ENCODE results near the gene COQ8A.
"Not testable (repeated sequence)": the region's sequence is repeated elsewhere in the genome, so short reads cannot be mapped to it uniquely, and the experiment has no call there.

The COQ8A gene

DNA sequence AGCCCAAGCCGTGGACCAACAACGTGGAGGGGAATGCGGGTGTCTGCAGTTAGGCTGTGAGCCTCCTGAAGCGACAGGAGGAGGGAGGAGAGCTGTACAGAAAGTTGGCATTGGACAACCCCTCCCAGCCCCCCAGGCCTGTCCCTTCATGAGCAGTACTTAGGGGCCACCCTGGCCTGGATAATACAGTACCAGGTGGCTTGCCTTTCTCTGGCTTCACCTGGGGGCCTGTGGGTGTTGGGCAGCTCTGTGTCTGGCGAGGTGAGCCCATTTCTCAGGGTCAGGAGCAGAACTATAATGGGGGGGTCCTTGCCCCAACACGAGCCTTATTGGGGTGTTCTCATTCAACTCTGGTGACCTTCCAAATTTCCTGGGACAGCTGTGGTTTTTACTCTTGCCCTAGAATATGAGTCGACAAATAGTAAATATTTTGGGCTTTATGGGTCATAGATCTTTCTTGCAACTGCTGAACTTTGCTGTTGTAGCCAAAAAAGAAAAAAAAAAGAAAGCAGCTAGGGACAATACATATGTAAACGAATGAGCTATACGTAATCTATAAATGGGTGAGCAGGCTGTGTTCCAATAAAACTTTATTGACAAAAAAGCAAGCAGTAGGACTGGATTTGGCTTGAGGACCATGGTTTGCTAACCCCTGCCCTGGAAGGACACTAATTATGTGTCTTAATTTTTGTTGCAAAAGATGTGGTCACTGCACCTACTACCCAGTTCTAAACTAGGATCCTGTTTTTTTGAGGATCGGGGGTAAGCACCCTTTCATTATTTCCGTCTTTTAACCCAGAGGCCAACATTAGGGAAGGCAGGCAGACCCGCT is 11.4 kb downstream of the COQ8A start:
- H3K27ac ChIP-seq = no peak overlapping the region
- peak in 1 of 2 donors; percentile 33 for DNase-seq
- no peaks in the 10 kb centered on the region for H3K4me1 ChIP-seq

DNA sequence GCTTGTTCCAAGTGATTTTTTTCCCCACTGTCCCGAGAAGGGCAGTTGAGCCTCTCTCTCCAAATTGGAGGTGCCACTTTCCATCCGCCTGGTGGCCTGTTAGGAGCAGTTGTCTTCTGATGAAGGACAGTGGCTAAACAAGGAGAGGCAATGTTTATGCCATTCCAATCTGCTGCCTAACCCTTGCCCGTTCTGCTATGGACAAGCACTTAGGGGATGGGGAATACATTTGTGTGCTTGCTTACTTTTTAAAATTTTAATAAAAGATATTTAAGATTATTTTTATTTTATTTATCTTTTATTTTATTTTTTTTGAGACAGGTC is 12.0 kb downstream of the COQ8A start:
- intact Hi-C loops (cut with DNase I; ENCODE audit: low total_unique reads) = no loop called here
- no peak overlapping the region for H3K4me3 ChIP-seq
- H3K27me3 ChIP-seq = no peaks in the 10 kb centered on the region
- H3K4me1 ChIP-seq = no peaks in the 10 kb centered on the region
- no peaks in the 10 kb centered on the region for H3K9me3 ChIP-seq
- H3K27ac ChIP-seq = no peak overlapping the region
- peak in 1 of 2 donors; percentile 5 for DNase-seq
- H3K36me3 ChIP-seq = no peaks in the 10 kb centered on the region
- TF ChIP-seq, protein P1, sequence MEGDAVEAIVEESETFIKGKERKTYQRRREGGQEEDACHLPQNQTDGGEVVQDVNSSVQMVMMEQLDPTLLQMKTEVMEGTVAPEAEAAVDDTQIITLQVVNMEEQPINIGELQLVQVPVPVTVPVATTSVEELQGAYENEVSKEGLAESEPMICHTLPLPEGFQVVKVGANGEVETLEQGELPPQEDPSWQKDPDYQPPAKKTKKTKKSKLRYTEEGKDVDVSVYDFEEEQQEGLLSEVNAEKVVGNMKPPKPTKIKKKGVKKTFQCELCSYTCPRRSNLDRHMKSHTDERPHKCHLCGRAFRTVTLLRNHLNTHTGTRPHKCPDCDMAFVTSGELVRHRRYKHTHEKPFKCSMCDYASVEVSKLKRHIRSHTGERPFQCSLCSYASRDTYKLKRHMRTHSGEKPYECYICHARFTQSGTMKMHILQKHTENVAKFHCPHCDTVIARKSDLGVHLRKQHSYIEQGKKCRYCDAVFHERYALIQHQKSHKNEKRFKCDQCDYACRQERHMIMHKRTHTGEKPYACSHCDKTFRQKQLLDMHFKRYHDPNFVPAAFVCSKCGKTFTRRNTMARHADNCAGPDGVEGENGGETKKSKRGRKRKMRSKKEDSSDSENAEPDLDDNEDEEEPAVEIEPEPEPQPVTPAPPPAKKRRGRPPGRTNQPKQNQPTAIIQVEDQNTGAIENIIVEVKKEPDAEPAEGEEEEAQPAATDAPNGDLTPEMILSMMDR (IDR thresholded peaks at IDR 0.05) = no peak

More for the DNA sequence above, 11.4 kb downstream of the COQ8A start:
- TF ChIP-seq, protein P1 (IDR thresholded peaks at IDR 0.05) = no peak
- H3K9me3 ChIP-seq = no peaks in the 10 kb centered on the region
- no peaks in the 10 kb centered on the region for H3K36me3 ChIP-seq
- H3K4me3 ChIP-seq = no peak overlapping the region
- intact Hi-C loops (cut with DNase I; ENCODE audit: low total_unique reads) = no loop called here
- H3K27me3 ChIP-seq = no peaks in the 10 kb centered on the region

DNA sequence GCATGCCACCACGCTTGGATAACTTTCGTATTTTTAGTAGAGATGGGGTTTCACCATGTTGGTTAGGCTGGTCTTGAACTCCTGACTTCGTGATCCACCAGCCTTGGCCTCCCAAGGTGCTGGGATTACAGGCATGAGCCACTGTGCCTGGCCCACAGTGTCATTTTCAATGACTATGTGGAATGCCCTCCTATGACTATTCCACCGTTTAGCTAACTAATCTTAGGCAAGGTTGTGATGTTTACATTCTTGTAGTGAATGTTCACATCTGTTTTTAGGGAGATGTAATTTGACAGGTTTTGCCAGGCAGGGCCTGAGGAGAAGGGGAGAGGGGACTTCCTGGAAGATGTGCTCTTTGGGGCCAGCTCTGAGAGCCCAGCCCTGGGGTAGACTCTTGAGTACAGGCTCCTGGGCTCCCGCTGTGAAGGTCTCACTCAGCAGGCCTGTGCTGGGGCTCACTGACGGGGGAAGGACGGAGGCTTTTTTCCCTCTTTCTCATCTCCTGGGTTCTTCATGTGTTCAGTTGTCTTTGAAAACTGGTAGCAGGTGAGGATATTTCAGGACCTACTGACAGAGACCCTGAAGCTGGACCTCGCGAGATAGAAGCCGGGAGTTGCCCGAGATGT is 13.2 kb downstream of the COQ8A start:
- DNase-seq = peak in 1 of 2 donors; percentile 40
- no peak overlapping the region for H3K27ac ChIP-seq
- no peaks in the 10 kb centered on the region for H3K27me3 ChIP-seq
- no peaks in the 10 kb centered on the region for H3K4me1 ChIP-seq
- H3K9me3 ChIP-seq = no peaks in the 10 kb centered on the region
- H3K4me3 ChIP-seq = no peak overlapping the region
- H3K36me3 ChIP-seq = no peaks in the 10 kb centered on the region
- intact Hi-C loops (cut with DNase I; ENCODE audit: low total_unique reads) = no loop called here
- TF ChIP-seq, protein P1 (IDR thresholded peaks at IDR 0.05) = no peak

DNA sequence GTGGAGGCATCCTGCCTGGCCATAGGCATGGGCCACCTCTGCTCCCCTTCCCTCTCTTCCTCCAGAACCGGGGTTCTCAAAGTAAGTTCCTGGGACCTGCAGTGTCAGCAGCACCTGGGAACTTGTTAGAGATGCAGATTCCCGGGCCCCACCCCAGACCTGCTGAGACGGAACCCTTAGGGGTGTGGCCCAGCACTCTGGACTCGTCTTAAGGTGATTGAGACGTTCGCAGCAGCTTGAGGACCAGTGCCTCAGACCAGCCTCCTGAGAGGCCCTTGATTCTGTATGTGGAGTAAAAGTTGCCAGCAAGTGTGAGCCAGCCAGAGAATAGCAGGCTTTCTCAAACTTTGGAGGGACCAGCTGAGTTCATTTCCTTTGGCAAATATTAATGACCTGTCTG is 14.2 kb downstream of the COQ8A start:
- H3K27ac ChIP-seq = no peak overlapping the region
- no peaks in the 10 kb centered on the region for H3K27me3 ChIP-seq

DNA sequence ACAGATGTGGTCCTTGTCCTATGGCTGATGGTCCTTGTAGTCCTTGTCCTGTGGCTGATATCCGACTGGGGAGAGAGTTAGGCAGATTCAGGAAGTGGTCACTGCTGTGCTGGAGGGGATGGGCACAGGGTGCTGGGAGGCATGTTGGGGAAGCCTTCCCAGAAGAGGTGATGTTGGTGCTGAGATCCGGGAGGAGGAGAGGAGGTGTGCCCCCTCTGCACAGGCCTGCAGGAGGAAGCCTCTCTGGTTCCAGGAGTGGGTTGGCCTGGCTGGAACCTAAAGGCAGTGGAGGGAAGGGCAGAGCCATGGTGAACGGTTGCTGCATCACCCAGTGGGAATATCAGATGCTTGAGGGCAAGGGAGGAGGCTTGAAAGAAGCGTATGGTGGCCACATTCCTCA is 14.7 kb downstream of the COQ8A start:
- H3K36me3 ChIP-seq = no peaks in the 10 kb centered on the region
- TF ChIP-seq, protein P1 (IDR thresholded peaks at IDR 0.05) = no peak
- DNase-seq = peak in 1 of 2 donors; percentile 16
- peaks cover 0 to 2% (median 0%) of the 10 kb centered on the region in 4 donors for H3K4me1 ChIP-seq
- intact Hi-C loops (cut with DNase I; ENCODE audit: low total_unique reads) = no loop called here
- no peak overlapping the region for H3K4me3 ChIP-seq
- H3K27me3 ChIP-seq = no peaks in the 10 kb centered on the region
- no peak overlapping the region for H3K27ac ChIP-seq
- H3K9me3 ChIP-seq = no peaks in the 10 kb centered on the region

More for the DNA sequence above, 14.2 kb downstream of the COQ8A start:
- H3K4me1 ChIP-seq = no peaks in the 10 kb centered on the region
- H3K9me3 ChIP-seq = no peaks in the 10 kb centered on the region
- peak in 1 of 2 donors; percentile 48 for DNase-seq
- TF ChIP-seq, protein P1 (IDR thresholded peaks at IDR 0.05) = no peak
- H3K4me3 ChIP-seq = no peak overlapping the region
- intact Hi-C loops (cut with DNase I; ENCODE audit: low total_unique reads) = no loop called here
- H3K36me3 ChIP-seq = no peaks in the 10 kb centered on the region

DNA sequence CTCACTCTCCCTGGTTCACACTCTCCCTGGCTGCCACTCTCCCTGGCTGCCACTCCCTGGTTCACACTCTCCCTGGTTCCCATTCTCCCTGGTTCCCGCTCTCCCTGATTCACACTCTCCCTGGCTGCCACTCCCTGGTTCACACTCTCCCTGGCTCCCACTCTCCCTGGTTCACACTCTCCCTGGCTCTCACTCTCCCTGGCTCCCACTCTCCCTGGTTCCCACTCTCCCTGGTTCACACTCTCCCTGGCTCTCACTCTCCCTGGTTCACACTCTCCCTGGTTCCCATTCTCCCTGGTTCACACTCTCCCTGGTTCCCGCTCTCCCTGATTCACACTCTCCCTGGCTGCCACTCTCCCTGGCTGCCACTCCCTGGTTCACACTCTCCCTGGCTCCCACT is 15.8 kb downstream of the COQ8A start:
- H3K9me3 ChIP-seq; DNase-seq; intact Hi-C loops (cut with DNase I; ENCODE audit: low total_unique reads); H3K36me3 ChIP-seq; H3K27ac ChIP-seq; H3K27me3 ChIP-seq; H3K4me1 ChIP-seq; H3K4me3 ChIP-seq: not testable (repeated sequence)
